ENCODE results near the gene SLC35F4.
"Not testable (repeated sequence)": the region's sequence is repeated elsewhere in the genome, so short reads cannot be mapped to it uniquely, and the experiment has no call there.

Gene SLC35F4

DNA sequence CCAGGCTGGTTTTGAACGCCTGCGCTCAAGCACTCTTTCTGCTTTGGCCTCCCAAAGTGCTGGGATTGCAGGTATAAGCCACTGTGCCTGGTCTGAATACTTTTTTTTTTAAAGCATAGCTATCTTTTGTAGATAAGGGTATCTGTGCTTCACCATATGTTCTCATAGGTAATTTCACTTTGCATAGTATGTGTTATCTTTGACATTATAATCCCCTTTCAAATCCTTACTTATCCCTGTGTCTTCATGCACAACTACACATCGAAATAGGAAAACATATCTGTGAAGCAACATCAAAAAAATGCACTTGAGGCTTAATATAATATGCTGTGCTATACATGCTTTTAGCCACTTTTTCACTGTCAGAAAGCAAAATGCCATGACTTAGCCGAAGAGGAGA lies 94.1 kb downstream of the SLC35F4 start:
- DNase-seq: no peak

DNA sequence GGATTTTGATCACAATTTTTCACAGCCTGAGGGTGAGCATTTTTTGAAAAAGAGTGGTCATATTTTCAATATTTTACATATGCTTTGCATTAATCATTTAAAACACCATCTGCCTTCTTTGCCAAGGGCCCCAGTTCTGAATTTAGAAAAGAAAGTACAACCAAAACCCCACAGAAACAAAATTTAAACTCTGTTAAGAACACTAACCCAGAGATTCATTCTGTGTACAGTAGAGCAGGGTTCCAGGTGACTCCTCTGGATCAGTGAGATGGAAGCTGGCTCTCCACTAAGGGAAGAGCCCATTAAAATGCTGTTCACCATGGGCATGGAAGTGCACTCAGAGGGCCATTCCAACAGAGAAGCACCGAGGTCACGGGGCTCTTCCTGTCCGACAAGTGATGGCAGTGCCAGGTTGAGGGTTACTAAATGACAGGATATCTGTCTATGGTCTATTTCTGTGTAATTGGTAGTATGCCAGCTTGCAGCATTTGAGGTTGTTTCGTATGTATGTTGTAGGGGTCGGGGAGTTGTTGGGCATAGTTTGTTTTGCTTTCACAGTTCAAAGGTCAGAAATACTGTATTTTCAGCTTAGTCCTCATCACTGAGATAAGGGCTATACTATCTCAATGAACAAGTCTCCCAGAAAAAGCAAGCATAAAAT lies 95.9 kb downstream of the SLC35F4 start:
- no peak for DNase-seq

DNA sequence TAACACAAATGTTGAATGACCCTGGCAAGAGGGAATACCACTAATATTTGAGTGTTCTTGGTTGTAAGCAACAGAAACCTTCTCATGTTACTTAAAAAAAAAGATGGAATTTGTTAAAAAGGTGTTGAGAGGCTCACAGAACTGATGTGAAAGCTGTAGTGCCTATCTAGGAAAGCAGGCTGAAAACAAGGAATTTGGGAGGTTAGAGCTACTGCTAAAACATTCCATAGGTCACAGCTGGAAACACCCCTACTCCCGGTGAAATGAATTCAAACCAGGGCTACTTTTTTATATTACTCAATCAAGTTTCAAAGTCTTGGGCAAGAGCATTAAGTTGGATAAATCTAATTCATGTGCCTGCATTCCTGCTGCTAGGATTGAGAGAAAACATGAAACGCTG lies 104.1 kb downstream of the SLC35F4 start:
- no peak for DNase-seq

DNA sequence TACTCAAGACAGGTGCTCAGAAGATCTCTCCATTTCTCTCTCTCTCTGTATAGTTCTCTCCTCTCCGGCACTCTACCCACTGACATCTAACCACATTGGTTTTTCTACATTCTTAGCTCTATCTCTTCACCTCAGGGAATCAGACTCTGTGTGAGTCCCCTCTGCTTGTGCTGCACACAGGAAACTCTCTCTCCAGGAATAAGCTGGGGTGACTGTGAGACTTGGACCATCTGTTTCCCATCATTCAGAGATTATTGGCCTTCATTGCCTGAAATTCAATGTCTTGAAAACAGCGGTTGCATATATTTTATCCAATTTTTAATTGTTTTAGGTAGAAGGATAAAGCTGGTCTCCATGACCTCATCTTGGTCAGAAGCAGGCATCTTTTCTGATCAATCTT lies 105.0 kb downstream of the SLC35F4 start:
- no peak for DNase-seq

DNA sequence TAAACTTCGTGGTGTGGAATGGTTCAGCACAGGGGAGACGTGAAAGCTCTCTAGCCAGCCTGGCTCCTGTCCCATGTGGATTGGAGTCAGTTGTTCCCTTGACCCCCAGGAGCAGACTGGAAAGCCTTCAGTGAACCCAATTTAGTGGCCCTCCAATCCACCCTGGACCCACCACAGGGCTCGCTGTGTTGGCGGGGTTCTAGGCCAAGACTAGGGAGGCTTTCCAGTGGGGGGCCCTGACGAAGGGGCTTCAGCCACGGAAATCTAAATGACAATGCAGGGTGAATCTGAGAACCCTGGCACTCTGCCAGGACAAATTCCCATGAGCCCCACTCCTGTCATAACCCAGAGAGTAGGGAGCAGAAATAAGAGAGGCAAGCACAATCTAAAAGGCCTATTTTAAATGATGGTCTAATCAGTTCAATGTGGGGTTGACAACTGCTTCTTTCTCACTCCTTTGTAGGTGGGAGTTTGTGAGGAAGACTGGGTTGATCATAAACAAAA lies 110.8 kb downstream of the SLC35F4 start:
- no peak for DNase-seq

DNA sequence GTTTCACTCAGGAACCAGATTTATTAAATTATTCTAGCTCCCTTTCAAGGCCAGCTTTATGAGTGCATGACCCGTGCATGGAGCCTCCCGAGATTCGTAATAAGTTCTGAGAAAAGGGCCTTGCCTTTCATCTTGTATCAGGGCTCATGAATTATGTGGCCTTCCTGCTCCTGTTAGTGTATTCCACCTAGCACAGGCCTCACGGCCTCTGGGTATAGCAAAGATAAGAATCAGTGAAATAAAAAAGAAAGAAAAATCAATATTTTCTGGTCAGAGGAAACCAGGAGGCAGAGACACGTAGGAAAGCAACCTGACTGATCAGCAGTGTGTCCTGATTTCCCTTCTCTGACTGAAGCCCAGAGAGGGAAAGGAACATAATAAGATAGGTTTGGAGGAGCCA lies 111.4 kb downstream of the SLC35F4 start:
- no peak for DNase-seq

DNA sequence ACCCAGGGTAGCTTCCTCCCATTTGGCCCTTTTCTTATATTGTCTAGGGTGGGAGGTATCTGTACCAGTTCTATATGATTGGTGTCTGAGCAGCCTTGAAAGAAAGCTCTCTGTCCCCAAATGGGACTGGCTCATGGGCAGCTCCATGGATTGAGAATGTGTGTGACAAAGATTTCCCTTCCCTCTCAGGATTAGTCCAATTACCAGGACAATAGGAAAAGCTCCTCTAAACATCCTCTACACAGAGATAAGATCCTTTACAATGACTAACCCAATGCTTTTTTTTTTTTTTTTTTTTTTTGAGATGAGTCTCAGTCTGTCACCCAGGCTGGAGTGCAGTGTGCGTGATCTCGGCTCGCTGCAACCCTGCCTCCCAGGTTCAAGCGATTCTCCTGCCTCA lies 112.1 kb downstream of the SLC35F4 start:
- no peak for DNase-seq

DNA sequence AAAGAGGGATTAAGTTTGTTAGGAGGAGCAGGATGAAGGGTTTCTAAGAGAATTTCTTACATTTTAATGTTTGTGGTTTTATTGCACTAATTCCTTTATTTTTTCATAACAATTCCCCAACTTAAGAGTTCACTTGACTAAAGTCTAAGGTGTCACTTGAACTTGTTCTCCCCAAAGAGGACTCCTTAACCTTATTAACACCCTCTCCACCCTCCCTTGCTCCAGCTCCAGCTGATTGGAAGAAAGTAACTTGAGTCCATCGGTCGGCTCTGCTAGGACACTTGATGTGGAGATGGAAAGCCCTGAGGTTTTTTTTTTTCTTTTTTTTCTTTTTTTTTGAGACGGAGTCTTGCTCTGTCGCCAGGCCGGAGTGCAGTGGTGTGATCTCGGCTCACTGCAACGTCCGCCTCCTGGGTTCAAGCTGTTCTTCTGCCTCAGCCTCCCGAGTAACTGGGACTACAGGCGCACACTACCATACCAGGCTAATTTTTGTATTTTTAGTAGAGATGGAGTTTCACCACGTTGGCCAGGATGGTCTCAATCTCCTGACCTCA lies 113.7 kb downstream of the SLC35F4 start:
- DNase-seq: not testable (repeated sequence)

DNA sequence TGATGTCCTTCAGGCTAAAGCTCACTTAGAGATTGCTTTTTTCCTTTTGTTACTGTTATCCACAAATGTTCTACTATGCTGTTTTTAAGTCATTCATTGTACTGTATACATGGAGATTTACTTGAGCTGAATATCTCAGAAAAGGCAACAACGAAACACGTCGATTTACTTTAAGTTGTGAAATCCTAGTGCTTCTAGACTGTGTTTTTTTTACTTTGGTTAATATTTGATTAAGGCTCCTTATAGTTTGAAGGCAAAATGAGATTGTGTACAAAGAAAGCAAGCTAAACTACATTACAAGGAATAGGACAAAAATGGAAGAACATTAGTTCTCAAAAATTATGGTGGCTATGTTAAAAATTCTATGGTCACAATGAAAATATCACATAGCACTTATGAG lies 114.5 kb downstream of the SLC35F4 start:
- DNase-seq: no peak

DNA sequence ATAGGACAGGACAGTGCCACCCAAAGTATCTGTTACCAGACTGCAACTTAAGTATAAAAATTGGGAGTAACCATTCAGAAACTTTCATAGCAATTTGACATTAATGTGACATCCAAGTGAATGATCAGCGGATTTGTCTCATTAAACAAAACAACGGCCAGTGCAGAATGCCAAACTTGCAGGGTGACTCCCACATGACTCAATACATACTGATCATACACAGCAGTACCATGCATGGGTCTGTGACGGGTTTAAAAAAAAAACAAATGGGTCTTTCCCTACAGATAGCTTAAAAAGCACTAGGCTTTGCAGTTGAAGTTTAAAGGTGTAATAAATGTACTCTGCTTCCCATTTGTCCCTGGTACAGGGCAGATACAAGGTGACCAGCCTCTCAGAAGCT lies 116.6 kb downstream of the SLC35F4 start:
- no peak for DNase-seq

DNA sequence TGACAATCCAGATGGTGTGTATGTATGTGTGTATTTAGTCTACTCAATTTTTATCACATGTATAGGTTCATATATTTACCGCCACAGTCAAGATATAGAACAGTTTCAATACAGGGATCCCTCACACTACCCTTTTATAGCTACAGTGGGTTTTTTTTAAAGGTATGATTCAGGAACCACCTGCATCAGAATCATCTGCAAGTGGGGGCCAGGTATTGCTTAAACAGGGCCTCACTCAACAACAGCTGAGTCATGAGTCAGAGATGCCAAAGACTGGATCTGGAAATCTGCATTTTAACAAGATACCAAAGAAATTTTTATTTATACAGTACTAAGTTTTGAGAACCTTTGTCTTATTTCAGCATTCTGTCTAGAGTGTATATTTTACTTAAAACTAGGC lies 117.6 kb downstream of the SLC35F4 start:
- no peak for DNase-seq

DNA sequence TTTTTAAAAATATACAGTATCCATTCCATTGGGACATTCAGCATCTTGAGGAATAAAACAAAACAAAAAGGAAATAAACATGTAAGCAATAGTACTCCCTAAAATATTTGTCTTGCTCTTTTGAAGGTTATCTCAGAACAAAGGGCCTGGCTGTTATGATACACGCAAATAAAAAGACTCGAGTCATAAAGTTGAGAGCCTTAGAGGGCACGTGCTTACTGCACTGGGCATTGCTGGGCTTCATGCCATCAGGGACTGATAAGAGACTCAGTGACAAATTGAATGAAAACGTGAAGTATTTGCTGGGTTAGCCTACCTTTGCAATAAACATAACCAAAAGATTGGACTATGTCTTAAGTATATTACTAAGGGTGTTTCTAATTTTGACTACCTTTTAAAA lies 118.9 kb downstream of the SLC35F4 start:
- DNase-seq: no peak

DNA sequence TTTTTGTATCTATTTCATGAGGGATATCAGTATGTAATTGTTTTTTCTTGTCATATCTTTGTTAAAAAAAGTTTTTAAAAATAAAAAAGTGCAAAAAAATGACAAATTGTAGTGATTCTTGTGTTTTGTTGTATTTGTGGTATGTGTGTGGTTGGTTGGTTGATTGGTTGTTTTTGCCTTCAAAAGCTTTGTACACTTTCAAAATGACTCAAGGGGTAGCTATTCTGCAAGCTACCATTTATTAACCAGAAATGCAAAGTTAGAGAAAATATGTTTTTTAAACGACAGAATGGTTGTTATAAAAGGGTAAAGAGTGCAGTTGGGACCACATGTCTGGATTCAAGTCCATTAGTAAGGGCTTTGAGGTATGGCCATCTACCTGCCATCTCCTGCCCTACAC lies 119.3 kb downstream of the SLC35F4 start:
- DNase-seq: no peak

DNA sequence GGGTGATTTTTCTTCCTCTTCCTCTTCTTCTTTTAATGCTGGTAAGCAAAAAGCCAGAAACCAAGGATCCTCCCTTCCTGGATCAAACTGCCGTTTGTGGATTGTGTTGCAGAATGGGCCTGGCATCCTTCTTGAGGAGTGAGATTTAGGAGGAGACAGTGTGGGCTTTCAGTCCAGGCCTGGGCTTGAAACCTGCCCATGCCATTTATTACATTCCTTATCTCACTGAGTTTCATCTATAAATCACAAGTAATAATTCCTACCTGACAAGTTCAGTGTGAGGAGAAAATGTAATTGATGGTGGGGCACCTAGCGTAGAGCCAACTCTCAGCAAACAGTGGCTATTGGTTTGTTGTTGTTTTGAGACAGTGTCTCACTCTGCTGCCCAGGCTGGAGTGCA lies 126.4 kb downstream of the SLC35F4 start:
- DNase-seq: no peak

DNA sequence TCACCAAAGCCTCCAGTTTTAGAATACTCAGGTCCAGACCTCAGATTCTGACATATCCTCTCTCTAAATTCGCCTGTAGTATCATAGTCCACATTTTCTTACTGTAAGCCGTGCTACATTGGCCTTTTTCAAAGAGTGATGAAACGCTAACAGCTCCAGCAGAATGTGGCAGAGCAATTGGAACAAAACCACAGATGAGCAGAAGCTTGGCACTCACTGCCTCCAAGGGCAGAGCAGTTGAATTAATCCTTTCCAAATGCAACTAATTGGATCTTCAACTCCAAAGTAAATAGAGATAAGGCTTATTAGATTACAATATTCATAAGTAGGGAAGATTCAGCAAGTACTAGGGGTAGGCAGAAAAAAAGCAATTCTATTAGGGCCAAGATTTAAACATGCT lies 128.3 kb downstream of the SLC35F4 start:
- DNase-seq: no peak

DNA sequence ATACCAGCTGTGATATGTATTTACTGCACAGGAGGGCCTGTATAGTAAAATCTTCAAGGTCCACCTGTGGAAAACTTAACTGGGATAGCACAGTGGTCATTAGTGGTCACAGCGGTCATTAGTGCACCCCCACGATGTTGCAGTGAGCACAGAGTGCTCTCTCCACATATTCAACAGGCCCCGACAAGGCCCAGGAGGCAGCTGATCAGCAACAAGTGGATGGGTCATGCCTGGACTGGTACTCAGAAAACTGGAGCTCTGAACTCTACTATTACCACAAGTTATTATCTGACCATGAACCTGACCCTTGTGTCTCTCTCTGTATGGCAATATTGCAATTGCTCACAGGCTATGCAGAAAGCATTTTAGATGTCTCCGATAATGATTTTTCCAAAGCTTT lies 129.5 kb downstream of the SLC35F4 start:
- no peak for DNase-seq

DNA sequence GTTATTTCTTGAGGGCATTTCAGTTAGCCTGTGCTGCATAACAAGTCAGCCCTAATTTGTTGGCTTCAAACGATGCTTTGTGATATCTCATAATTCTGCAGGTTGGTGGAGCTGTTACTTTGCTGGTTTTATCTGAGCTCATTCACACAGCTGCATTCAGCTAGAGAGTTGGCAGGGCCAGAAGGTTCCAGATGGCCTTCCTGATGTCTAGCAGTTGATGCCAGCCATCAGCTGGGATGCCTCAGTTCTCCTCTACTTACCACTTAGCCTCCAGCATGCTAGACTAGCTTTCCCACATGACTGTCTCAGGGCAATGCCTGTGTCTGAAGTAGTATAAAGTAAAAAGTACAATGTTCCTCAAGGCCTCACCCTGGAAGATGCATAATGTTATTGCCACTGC lies 130.6 kb downstream of the SLC35F4 start:
- no peak for DNase-seq

DNA sequence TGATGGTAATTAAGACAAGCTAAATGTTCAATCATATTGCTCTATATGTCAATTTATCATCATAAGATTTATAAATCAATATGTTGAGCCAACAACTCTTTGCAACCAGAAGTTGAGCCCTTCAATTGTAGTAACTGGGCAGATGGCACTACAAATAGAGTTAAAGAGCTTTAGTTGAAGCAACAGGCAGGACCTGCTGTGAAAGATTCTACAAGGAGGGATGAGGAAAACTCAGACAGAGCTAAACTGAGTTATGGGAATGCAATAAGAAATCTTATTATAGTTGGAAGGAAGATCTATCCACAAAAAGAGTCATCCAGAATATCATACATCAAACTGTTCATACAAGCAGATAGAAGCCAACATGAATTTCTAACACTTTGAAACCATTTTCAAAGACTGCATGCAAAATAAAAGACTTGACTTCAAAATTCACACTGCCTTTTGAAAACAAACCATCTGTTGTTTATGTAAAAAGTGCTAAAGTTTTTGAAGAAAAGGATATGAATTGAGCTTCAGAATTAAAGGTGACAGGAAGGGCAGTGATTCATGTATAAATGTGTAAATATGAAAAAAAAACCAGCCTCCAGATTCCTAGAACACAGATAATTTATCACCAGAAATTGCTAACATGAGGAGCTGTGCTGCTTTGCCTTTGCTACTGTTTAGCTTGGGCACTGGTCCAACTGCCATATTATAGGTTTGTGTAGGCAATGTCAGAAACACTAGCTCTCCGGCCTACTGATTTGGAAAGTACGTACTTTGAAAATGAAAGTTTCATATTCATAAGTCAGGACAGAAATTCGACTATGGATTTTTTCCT lies 133.2 kb downstream of the SLC35F4 start:
- no peak for DNase-seq

DNA sequence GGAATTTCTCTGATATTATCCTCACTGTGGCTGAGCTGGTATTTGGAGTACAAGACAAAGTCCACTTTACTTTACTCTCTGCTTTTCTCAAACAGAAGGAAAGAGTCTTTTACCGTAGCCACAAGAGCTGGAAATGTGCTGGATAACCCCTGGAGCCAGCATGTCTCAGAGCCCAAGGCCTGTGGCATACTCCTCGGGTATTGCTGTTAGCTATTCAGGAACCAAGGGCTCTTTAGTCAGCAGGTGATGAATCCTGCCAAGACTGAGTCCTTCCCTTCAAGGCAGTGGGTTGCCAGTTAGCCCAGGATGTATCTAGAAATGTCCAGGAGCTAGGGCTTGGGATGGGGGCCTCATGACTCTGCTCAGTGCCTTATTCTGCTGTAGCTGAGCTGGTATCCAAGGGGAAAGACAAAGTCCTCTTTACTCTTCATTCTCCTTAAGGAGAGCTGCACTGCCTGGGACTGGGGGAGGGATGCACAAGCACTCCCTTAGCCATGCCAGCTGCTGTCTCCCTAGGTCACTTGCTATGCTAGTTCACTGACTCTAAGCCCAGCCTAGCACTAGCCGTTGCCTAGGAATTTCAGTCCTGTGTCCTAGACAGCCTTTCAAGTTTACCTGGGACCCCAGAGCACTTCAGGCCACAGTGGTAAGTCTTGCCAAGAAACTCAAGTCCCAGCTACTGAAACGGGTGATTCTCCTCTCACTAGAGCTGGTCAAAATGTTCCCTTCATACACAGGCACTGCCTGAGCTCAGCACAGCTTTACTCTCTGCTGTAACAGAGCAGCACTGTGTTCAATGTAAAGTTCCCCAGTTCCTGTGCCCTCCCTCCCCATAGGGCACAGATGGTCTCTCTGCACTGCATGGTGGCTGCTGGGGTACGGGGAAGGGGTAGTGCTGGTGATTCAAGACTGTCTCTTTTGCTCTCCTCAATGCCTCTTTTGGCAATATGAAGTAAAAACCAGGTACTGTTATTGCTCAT lies 136.4 kb downstream of the SLC35F4 start:
- DNase-seq: no peak

DNA sequence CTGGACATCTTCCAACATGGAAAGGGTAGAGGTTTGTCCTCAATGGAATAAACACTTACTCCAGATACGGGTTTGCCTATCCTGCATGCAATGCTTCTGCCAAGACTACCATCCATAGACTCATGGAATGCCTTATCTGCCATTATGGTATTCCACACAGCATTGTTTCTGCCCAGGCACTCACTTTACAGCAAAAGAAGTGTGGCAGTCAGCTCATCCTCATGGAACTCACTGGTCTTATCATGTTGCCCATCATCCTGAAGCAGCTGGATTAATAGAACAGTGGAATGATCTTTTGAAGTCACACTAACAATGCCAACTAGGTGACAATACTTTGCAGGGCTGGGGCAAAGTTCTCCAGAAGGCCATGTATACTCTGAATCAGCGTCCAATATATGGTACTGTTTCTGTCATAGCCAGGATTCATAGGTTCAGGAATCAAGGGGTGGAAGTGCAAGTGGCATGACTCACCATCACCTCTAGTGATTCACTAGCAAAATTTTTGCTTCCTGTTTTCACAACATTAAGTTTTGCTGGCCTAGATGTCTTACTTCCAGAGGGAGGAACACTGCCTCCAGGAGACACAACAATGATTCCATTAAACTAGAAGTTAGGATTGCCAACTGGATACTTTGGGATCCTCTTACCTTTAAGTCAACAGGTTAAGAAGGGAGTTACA lies 140.4 kb downstream of the SLC35F4 start:
- DNase-seq: no peak

DNA sequence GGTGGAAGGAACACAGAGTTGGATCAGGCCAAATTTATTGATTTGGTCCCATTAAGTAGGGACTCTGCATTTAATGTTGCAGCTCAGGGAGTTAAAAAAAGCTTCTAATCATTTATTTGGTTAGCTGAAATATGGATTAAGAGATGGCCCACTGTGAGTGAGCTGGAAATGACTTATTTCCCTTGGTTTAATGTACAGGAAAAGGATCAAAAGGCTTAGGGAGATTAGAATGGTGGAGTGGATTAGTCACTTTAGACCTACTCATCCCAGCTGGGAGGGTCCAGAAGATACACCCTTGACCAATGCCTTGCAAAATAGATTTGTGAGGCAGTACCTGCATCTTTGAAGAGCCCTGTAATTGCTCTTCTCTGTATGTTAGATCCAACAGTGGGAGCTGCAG lies 143.8 kb downstream of the SLC35F4 start:
- DNase-seq: not testable (repeated sequence)

DNA sequence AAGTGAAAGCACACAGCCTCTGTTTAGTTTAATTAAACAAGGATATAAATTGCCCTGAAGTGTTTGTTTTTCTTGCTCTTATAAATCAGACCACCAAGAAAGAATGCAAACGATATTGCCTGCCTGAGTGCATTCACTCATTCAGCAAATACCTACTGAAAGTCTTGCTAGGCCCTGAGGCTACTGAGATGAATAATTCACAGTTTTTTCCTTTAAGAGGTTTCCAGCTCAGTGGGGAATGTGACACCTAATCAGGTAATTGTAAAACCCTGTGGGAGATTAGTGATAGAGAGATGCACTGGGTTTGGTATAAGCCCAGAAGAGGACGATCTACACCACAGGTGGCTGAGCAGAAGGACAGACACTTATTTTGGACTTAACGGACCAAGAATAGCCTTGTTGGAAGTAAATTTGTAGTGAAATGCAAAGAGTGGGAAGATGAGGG lies 151.4 kb downstream of the SLC35F4 start:
- DNase-seq: no peak
